ENCODE measurements around the gene CLSTN1. TPM values are rescaled to one million over a fixed set of nuclear protein-coding genes. Genes with fewer than 3 reads are reported as not detected.

Gene CLSTN1
- total and polyA plus RNA-seq, 2 of the 13 experiments (the other 11 are each of a cell fraction or from before 2014, with no cell fraction given): 19.7 to 29.8 TPM

- TF ChIP-seq MEF2D (CRISPR knock-in tag; IDR thresholded peaks at IDR 0.05): no peak
Observed at GRCh38 chr1:9706178-9706577, 117.6 kb downstream of the CLSTN1 start (continued).

DNA sequence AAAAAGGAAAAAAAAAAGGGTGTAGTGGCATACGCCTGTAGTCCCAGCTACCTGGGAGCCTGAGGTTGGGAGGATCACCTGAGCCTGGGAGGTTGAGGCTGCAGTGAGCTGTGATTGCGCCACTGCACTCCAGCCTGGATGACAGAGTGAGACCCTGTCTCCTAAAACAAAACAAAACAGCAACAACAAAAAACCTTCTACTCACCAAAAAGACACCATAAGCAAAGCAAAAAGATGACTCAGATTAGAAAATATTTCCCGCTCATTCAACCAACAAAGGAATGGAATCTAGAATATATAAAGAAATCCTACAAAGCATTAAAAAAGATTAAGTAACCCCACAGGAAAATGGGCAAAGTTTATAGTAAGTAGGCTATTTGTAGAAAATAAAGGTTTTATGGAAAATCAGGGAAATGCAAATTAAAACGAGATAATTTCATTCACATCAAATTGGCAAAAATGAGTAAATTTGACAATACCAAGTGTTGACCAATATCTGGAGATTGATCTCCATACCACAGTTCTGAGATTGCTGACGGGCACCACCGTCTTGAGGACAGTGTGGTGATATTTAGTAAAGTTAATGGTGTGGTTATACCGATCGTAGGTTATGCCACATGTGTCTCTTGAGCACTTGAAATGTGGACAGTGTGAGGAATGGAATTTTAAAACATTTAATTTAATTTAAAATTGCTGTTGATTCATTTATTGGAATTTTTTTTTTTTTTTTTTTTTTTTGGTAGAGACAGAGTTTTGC, 118.2 kb downstream of the CLSTN1 start:
- ATAC-seq (no peak), DNase-seq (ENCODE audit: low spot score) (no peak), FAIRE-seq (no peak)
- H3K4me3 ChIP-seq (replicated peaks in 1 of 3; ENCODE audit: insufficient read depth in 1 of 3, low read depth in 2 of 3, low read length in 3 of 3): no peak overlapping the region
- TF ChIP-seq ZNF713 (CRISPR knock-in tag; IDR thresholded peaks at IDR 0.05) (no peak), BRD4 (CRISPR knock-in tag; IDR thresholded peaks at IDR 0.05) (no peak), ZNF143 (CRISPR knock-in tag; IDR thresholded peaks at IDR 0.05) (no peak), IRF1 (CRISPR knock-in tag; IDR thresholded peaks at IDR 0.05; ENCODE audit: low read depth) (no peak), ZFY (CRISPR knock-in tag; IDR thresholded peaks at IDR 0.05) (no peak), TSC22D2 (CRISPR knock-in tag; IDR thresholded peaks at IDR 0.05; ENCODE audit: borderline replicate concordance) (no peak), FOXK2 (IDR thresholded peaks at IDR 0.05) (no peak), TEAD2 (CRISPR knock-in tag; IDR thresholded peaks at IDR 0.05) (no peak), AKAP8 (CRISPR knock-in tag; IDR thresholded peaks at IDR 0.05) (no peak), ZNF724P (CRISPR knock-in tag; IDR thresholded peaks at IDR 0.05; ENCODE audit: borderline replicate concordance) (no peak), ZNF619 (CRISPR knock-in tag; IDR thresholded peaks at IDR 0.05) (no peak), ATF7 (IDR thresholded peaks at IDR 0.05) (no peak), ATF7 (CRISPR knock-in tag; IDR thresholded peaks at IDR 0.05) (no peak), TCF7 (IDR thresholded peaks at IDR 0.05; ENCODE audit: low read depth) (no peak), SRSF9 (IDR thresholded peaks at IDR 0.05; ENCODE audit: borderline replicate concordance, insufficient read depth, low read depth, low read length, poor library complexity, severe bottlenecking) (no peak), SIX4 (CRISPR knock-in tag; IDR thresholded peaks at IDR 0.05) (no peak)
- TF ChIP-seq, protein P1, sequence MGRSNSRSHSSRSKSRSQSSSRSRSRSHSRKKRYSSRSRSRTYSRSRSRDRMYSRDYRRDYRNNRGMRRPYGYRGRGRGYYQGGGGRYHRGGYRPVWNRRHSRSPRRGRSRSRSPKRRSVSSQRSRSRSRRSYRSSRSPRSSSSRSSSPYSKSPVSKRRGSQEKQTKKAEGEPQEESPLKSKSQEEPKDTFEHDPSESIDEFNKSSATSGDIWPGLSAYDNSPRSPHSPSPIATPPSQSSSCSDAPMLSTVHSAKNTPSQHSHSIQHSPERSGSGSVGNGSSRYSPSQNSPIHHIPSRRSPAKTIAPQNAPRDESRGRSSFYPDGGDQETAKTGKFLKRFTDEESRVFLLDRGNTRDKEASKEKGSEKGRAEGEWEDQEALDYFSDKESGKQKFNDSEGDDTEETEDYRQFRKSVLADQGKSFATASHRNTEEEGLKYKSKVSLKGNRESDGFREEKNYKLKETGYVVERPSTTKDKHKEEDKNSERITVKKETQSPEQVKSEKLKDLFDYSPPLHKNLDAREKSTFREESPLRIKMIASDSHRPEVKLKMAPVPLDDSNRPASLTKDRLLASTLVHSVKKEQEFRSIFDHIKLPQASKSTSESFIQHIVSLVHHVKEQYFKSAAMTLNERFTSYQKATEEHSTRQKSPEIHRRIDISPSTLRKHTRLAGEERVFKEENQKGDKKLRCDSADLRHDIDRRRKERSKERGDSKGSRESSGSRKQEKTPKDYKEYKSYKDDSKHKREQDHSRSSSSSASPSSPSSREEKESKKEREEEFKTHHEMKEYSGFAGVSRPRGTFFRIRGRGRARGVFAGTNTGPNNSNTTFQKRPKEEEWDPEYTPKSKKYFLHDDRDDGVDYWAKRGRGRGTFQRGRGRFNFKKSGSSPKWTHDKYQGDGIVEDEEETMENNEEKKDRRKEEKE (IDR thresholded peaks at IDR 0.05): no peak
- no peak overlapping the region for H3K4me2 ChIP-seq (ENCODE audit: low read depth, low read length)
- no peak overlapping the region for H3K27ac ChIP-seq (ENCODE audit: extremely low read length, insufficient read depth, low read length)
- H3K36me3 ChIP-seq (replicated peaks in 1 of 2; ENCODE audit: control insufficient read depth in 1 of 2, insufficient read depth in 2 of 2, low read length in 2 of 2): no peaks in the 10 kb centered on the region
- in situ Hi-C loops (cut with HindIII; ENCODE audit: extremely low pct_ligation_motif_present, low pct_unique_long_range_greater_than_20kb): no loop called here
- 96% methylated on average over 8 of the region's 8 CpGs for WGBS (ENCODE audit: low lambda C conversion rate)
- H3K9me3 ChIP-seq (ENCODE audit: low read length): no peaks in the 10 kb centered on the region
- no peaks in the 10 kb centered on the region for H3K4me1 ChIP-seq (ENCODE audit: insufficient read depth, low read length)
- intact Hi-C loops (cut with micrococcal nuclease; ENCODE audit: unreplicated experiment): no loop called here
- BruUV-seq (replicated peaks): no TSS peak
- H3K27me3 ChIP-seq (ENCODE audit: control insufficient read depth in 1 of 2, insufficient read depth in 2 of 2, low read length in 2 of 2): no peaks in the 10 kb centered on the region
- H3K79me2 ChIP-seq (ENCODE audit: insufficient read depth, low read length): no peaks in the 10 kb centered on the region
- ChIA-PET POLR2A (no interaction called here), CTCF (ENCODE audit: low intra/inter-chr PET ratio, low total read pairs) (no interaction called here)
- H4K20me1 ChIP-seq (ENCODE audit: insufficient read depth, low read length): 0 out of 2 replicates have a peak, but pooled peaks cover 3% of the 10 kb centered on the region
- H2AFZ ChIP-seq (ENCODE audit: low read length): no peak overlapping the region
- no peak overlapping the region for H3K9ac ChIP-seq (ENCODE audit: insufficient read depth, low read depth, low read length)

Measured in HepG2 (cell line).